Neural crest cell (in vitro differentiated cells): ENCODE measurements around the gene SDK1. TPM values are rescaled to one million over a fixed set of nuclear protein-coding genes. Genes with fewer than 3 reads are reported as not detected.

Experiments used
- DNase-seq: peaks from one replicate; pipeline ENCODE4 v3.0.0; 2021; ENCODE audit warnings: low read depth, mixed read lengths, low spot score
- H3K27ac Mint-ChIP-seq: one replicate; pipeline ENCODE4 v1.8.0; 2021; ENCODE audit warnings: mild to moderate bottlenecking, mixed read lengths; ENCODE audit not compliant: unreplicated experiment
- H3K27me3 Mint-ChIP-seq: 2 replicates; pipeline ENCODE4 v1.8.0; 2021; ENCODE audit warnings: low read depth, mild to moderate bottlenecking, mixed read lengths
- H3K36me3 Mint-ChIP-seq: 2 replicates; pipeline ENCODE4 v1.8.0; 2021; ENCODE audit warnings: low read depth, mild to moderate bottlenecking, mixed read lengths
- H3K4me1 Mint-ChIP-seq: 2 replicates; pipeline ENCODE4 v1.8.0; 2021; ENCODE audit warnings: mixed read lengths
- H3K4me3 Mint-ChIP-seq: one replicate; pipeline ENCODE4 v1.8.0; 2021; ENCODE audit warnings: mild to moderate bottlenecking, mixed read lengths
- H3K9me3 Mint-ChIP-seq: 2 replicates; pipeline ENCODE4 v1.8.0; 2021; ENCODE audit warnings: mixed read lengths
- CTCF ChIP-seq: fragments of 200-600 bp; sonication (generic); conservative IDR thresholded peaks from 2 replicates; pipeline ENCODE4 v1.5.0; 2021; ENCODE audit warnings: antibody characterized with exemption, mild to moderate bottlenecking
- total RNA-seq: library from RNA; stranded (reverse); gene quantifications from 2 replicates; pipeline ENCODE4 v1.2.1, GENCODE V29; 2021

The SDK1 gene
- total RNA-seq, 1 donor from 2014 or later: 11.6 TPM

- H3K4me1 Mint-ChIP-seq: no peaks in the 10 kb centered on the region
- peaks cover 16% of the 10 kb centered on the region for H3K36me3 Mint-ChIP-seq
- DNase-seq: no peak
- H3K27me3 Mint-ChIP-seq: no peaks in the 10 kb centered on the region
- H3K27ac Mint-ChIP-seq: no peak overlapping the region
- H3K4me3 Mint-ChIP-seq: no peak overlapping the region
- TF ChIP-seq CTCF: no peak
- H3K9me3 Mint-ChIP-seq: peaks cover 6% of the 10 kb centered on the region
Measured at GRCh38 chr7:4078580-4078979, 777.5 kb downstream of the SDK1 start.

- DNase-seq: no peak
- Mint-ChIP-seq H3K4me3 (no peak overlapping the region), H3K9me3 (peaks cover 6% of the 10 kb centered on the region), H3K27ac (peak overlapping the region; percentile 58), H3K4me1 (no peaks in the 10 kb centered on the region), H3K36me3 (peaks cover 16% of the 10 kb centered on the region), H3K27me3 (no peaks in the 10 kb centered on the region)
- TF ChIP-seq CTCF: no peak
Measured at GRCh38 chr7:4079366-4079765, 778.3 kb downstream of the SDK1 start.

- Mint-ChIP-seq H3K27me3 (no peaks in the 10 kb centered on the region), H3K36me3 (peaks cover 16% of the 10 kb centered on the region), H3K4me3 (no peak overlapping the region), H3K4me1 (no peaks in the 10 kb centered on the region), H3K27ac (peak overlapping the region; percentile 35), H3K9me3 (peaks cover 6% of the 10 kb centered on the region)
- TF ChIP-seq CTCF: no peak
- no peak for DNase-seq
Measured at GRCh38 chr7:4079956-4080355, 778.9 kb downstream of the SDK1 start.

GRCh38 chr7:4080954-4081353 lies 779.9 kb downstream of the SDK1 start:
- Mint-ChIP-seq H3K36me3 (peaks cover 16% of the 10 kb centered on the region), H3K9me3 (peaks cover 6% of the 10 kb centered on the region), H3K4me3 (no peak overlapping the region), H3K27me3 (no peaks in the 10 kb centered on the region), H3K27ac (no peak overlapping the region), H3K4me1 (no peaks in the 10 kb centered on the region)
- no peak for DNase-seq
- no peak for TF ChIP-seq CTCF

GRCh38 chr7:4083513-4083912 lies 782.5 kb downstream of the SDK1 start:
- peaks cover 9% of the 10 kb centered on the region for H3K36me3 Mint-ChIP-seq

More at GRCh38 chr7:4083513-4083912, 782.5 kb downstream of the SDK1 start:
- Mint-ChIP-seq H3K27ac (no peak overlapping the region), H3K4me3 (no peak overlapping the region), H3K4me1 (no peaks in the 10 kb centered on the region), H3K9me3 (peaks cover 3% of the 10 kb centered on the region), H3K27me3 (no peaks in the 10 kb centered on the region)
- TF ChIP-seq CTCF: no peak
- DNase-seq: no peak
